ENCODE results near the gene ADAMTS6.
A peak's percentile ranks its signal among the peaks of the same experiment; 100 is the strongest.

ADAMTS6 gene

DNA sequence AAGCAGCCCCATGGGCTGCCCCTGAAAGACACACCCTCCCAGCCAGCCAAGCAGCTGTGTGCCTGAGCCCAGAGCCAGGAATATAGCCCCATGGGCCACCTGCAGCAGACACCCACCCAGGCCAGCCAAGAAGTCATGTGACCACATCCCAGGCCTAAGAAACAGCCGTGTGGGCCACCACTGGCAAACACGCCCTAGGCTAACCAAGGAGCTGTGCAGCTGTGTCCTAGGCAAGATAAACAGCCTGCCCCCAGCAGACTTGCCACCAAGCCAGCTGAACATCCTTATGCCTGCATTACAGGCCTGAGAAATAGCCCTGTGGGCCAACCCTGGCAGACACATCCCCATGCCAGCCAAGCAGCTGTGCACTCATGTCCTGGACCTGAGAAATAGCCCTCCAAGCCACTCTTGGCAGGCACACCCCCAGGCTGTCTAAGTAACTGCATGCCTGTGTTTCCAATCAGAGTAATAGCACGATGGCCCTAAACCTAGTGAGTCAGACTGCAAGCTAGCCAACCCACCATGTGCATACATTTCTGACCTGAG lies 143.0 kb downstream of the ADAMTS6 start:
- H3K9ac ChIP-seq (ENCODE audit: low read depth, low read length, poor library complexity) = no peak overlapping the region
- H3K14ac ChIP-seq (ENCODE audit: low read length) = peak overlapping the region; percentile 71
- peak overlapping the region; percentile 66 for H3K4ac ChIP-seq (ENCODE audit: low read length)
- no peak overlapping the region for H4K8ac ChIP-seq (ENCODE audit: low read depth, low read length)
- no peak for DNase-seq (ENCODE audit: low spot score)
- no peak overlapping the region for H3K27ac ChIP-seq (replicated peaks; ENCODE audit: low read length)
- H3K4me3 ChIP-seq (ENCODE audit: low read length in 2 of 2) = no peak overlapping the region
- H3K4me2 ChIP-seq (ENCODE audit: insufficient read depth, low read length, poor library complexity, severe bottlenecking) = no peak overlapping the region
- no peak overlapping the region for H4K91ac ChIP-seq (ENCODE audit: low read depth, low read length, poor library complexity)
- H3K36me3 ChIP-seq (replicated peaks in 1 of 2; ENCODE audit: control insufficient read depth in 2 of 2, insufficient read depth in 2 of 2, low read length in 2 of 2) = no peaks in the 10 kb centered on the region
- peaks cover 0 to 1% of the 10 kb centered on the region in 2 donors for H3K4me1 ChIP-seq (ENCODE audit: control insufficient read depth in 2 of 2, insufficient read depth in 1 of 2, low read depth in 1 of 2, low read length in 2 of 2)
- H3K18ac ChIP-seq (ENCODE audit: low read length) = peak overlapping the region; percentile 92
- H3K27me3 ChIP-seq (ENCODE audit: control insufficient read depth in 3 of 3, insufficient read depth in 3 of 3, low read depth in 1 of 3, low read length in 3 of 3) = no peaks in the 10 kb centered on the region
- no peak overlapping the region for H2AK5ac ChIP-seq (ENCODE audit: low read depth, low read length)
- H2BK5ac ChIP-seq (ENCODE audit: low read length) = peak overlapping the region; percentile 39
- H3K9me3 ChIP-seq (replicated peaks in 1 of 2; ENCODE audit: control insufficient read depth in 2 of 2, insufficient read depth in 1 of 2, low read depth in 1 of 2, low read length in 2 of 2) = peaks cover 3 to 4% of the 10 kb centered on the region in 2 donors
- no peak overlapping the region for H2AFZ ChIP-seq (ENCODE audit: low read length)
- no CpG with 5 or more reads among the region's 3 CpGs for WGBS, 2 donors (ENCODE audit: extremely low coverage in 2 of 2, insufficient read length in 2 of 2, insufficient replicate concordance in 1 of 2)
- no peak overlapping the region for H2BK12ac ChIP-seq (ENCODE audit: low read length)
- peaks cover 5% of the 10 kb centered on the region for H3K79me1 ChIP-seq (ENCODE audit: low read depth, low read length)
- no peak overlapping the region for H2BK15ac ChIP-seq (ENCODE audit: low read length)
- no peak overlapping the region for H2BK120ac ChIP-seq (ENCODE audit: low read depth, low read length)
- peak overlapping the region; percentile 75 for H3K23ac ChIP-seq (ENCODE audit: low read depth, low read length, poor library complexity)

DNA sequence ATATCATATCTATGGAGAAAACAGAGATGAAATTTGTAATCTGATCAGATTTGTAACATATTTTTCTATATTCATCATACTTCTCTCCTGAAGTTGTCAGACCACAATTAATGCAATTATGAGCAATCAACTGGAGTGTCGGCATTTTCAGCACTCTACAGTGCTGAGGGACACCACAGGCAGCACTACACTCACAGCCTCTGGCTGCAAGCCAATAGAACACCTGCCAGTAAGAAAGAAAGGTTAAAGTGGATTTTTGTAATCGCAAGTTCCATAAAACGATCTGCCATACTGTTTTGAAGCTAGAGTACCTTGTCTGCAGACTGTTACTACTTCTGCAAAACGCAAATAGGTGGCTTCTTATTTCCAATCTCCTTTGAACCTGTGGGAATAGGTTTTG lies 147.6 kb downstream of the ADAMTS6 start:
- H3K9ac ChIP-seq (ENCODE audit: low read depth, low read length, poor library complexity) = no peak overlapping the region
- H3K4ac ChIP-seq (ENCODE audit: low read length) = no peak overlapping the region
- H3K9me3 ChIP-seq (replicated peaks in 1 of 2; ENCODE audit: control insufficient read depth in 2 of 2, insufficient read depth in 1 of 2, low read depth in 1 of 2, low read length in 2 of 2) = peaks cover 0 to 3% of the 10 kb centered on the region in 2 donors
- no peak overlapping the region for H2BK15ac ChIP-seq (ENCODE audit: low read length)
- no peak overlapping the region for H3K4me3 ChIP-seq (ENCODE audit: low read length in 2 of 2)
- no peak overlapping the region for H3K23ac ChIP-seq (ENCODE audit: low read depth, low read length, poor library complexity)
- no peak overlapping the region for H4K91ac ChIP-seq (ENCODE audit: low read depth, low read length, poor library complexity)
- H3K27ac ChIP-seq (replicated peaks; ENCODE audit: low read length) = no peak overlapping the region
- no peak overlapping the region for H3K4me2 ChIP-seq (ENCODE audit: insufficient read depth, low read length, poor library complexity, severe bottlenecking)
- H3K79me1 ChIP-seq (ENCODE audit: low read depth, low read length) = peaks cover 5% of the 10 kb centered on the region
- no peak overlapping the region for H3K18ac ChIP-seq (ENCODE audit: low read length)
- no peak overlapping the region for H2BK12ac ChIP-seq (ENCODE audit: low read length)
- no CpG with 5 or more reads among the region's 4 CpGs for WGBS, 2 donors (ENCODE audit: extremely low coverage in 2 of 2, insufficient read length in 2 of 2, insufficient replicate concordance in 1 of 2)
- peaks cover 4% of the 10 kb centered on the region in 2 donors for H3K4me1 ChIP-seq (ENCODE audit: control insufficient read depth in 2 of 2, insufficient read depth in 1 of 2, low read depth in 1 of 2, low read length in 2 of 2)
- H2BK120ac ChIP-seq (ENCODE audit: low read depth, low read length) = no peak overlapping the region
- no peak overlapping the region for H2AFZ ChIP-seq (ENCODE audit: low read length)
- H2BK5ac ChIP-seq (ENCODE audit: low read length) = no peak overlapping the region
- no peak overlapping the region for H2AK5ac ChIP-seq (ENCODE audit: low read depth, low read length)
- no peaks in the 10 kb centered on the region for H3K36me3 ChIP-seq (replicated peaks in 1 of 2; ENCODE audit: control insufficient read depth in 2 of 2, insufficient read depth in 2 of 2, low read length in 2 of 2)
- no peak overlapping the region for H4K8ac ChIP-seq (ENCODE audit: low read depth, low read length)
- no peak overlapping the region for H3K14ac ChIP-seq (ENCODE audit: low read length)
- DNase-seq (ENCODE audit: low spot score) = no peak
- H3K27me3 ChIP-seq (ENCODE audit: control insufficient read depth in 3 of 3, insufficient read depth in 3 of 3, low read depth in 1 of 3, low read length in 3 of 3) = no peaks in the 10 kb centered on the region

DNA sequence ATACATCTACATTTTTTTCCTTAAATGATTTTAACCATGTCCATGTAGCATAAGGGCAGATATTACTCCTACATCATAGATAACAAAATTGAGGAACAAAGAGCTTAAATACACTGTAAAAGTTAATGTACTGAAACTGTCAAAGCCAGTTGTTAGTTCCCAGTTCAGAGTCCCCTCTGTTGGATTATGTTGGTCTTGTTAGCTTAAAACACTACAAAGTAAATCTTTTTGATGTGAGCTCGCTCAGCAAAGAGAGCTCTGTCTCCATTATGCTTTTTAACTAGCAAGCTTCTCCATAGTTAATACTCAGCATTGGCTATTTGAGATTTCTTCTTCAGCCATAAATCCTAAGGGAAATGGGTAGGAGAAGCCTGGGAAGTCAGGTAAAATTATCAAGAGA lies 149.1 kb downstream of the ADAMTS6 start:
- DNase-seq (ENCODE audit: low spot score) = no peak
- WGBS, 2 donors (ENCODE audit: extremely low coverage in 2 of 2, insufficient read length in 2 of 2, insufficient replicate concordance in 1 of 2) = no CpG with 5 or more reads among the region's 1 CpG
- Histone ChIP-seq H4K8ac (ENCODE audit: low read depth, low read length) (no peak overlapping the region), H3K9me3 (replicated peaks in 1 of 2; ENCODE audit: control insufficient read depth in 2 of 2, insufficient read depth in 1 of 2, low read depth in 1 of 2, low read length in 2 of 2) (no peaks in the 10 kb centered on the region), H2BK120ac (ENCODE audit: low read depth, low read length) (no peak overlapping the region), H3K27ac (replicated peaks; ENCODE audit: low read length) (no peak overlapping the region), H2AK5ac (ENCODE audit: low read depth, low read length) (no peak overlapping the region), H3K4me1 (ENCODE audit: control insufficient read depth in 2 of 2, insufficient read depth in 1 of 2, low read depth in 1 of 2, low read length in 2 of 2) (peaks cover 3 to 4% of the 10 kb centered on the region in 2 donors), H3K79me1 (ENCODE audit: low read depth, low read length) (no peaks in the 10 kb centered on the region), H2AFZ (ENCODE audit: low read length) (no peak overlapping the region), H2BK5ac (ENCODE audit: low read length) (no peak overlapping the region), H3K4me2 (ENCODE audit: insufficient read depth, low read length, poor library complexity, severe bottlenecking) (no peak overlapping the region), H2BK15ac (ENCODE audit: low read length) (no peak overlapping the region), H3K4ac (ENCODE audit: low read length) (no peak overlapping the region), H3K23ac (ENCODE audit: low read depth, low read length, poor library complexity) (no peak overlapping the region), H3K4me3 (ENCODE audit: low read length in 2 of 2) (no peak overlapping the region), H3K14ac (ENCODE audit: low read length) (no peak overlapping the region), H3K36me3 (replicated peaks in 1 of 2; ENCODE audit: control insufficient read depth in 2 of 2, insufficient read depth in 2 of 2, low read length in 2 of 2) (no peaks in the 10 kb centered on the region), H2BK12ac (ENCODE audit: low read length) (no peak overlapping the region), H3K27me3 (ENCODE audit: control insufficient read depth in 3 of 3, insufficient read depth in 3 of 3, low read depth in 1 of 3, low read length in 3 of 3) (no peaks in the 10 kb centered on the region), H4K91ac (ENCODE audit: low read depth, low read length, poor library complexity) (no peak overlapping the region), H3K18ac (ENCODE audit: low read length) (no peak overlapping the region), H3K9ac (ENCODE audit: low read depth, low read length, poor library complexity) (no peak overlapping the region)

DNA sequence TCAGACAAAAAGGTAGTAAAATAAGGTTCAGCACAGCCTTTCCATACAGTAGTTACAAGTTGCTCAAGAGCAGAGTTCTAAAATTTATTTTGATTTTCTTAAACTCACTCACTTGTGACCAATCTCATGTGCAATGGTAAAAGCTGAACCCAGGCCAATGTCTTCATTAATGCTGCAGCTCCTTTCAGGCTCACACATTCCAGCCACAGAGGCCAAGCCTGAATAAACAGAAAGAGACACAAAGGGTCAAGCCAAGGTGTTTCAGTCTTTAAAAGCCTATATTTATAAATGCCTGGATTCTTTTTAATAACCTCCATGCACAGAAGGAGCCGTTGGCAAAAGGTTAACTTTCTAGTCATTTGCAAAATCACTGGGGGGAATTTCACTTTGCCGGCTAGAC lies 152.5 kb downstream of the ADAMTS6 start:
- H3K18ac ChIP-seq (ENCODE audit: low read length) = no peak overlapping the region
- no peak overlapping the region for H4K91ac ChIP-seq (ENCODE audit: low read depth, low read length, poor library complexity)
- H4K8ac ChIP-seq (ENCODE audit: low read depth, low read length) = no peak overlapping the region
- no peak overlapping the region for H3K4ac ChIP-seq (ENCODE audit: low read length)
- peaks cover 4 to 7% of the 10 kb centered on the region in 2 donors for H3K4me1 ChIP-seq (ENCODE audit: control insufficient read depth in 2 of 2, insufficient read depth in 1 of 2, low read depth in 1 of 2, low read length in 2 of 2)
- no peak overlapping the region for H3K14ac ChIP-seq (ENCODE audit: low read length)
- no peaks in the 10 kb centered on the region for H3K36me3 ChIP-seq (replicated peaks in 1 of 2; ENCODE audit: control insufficient read depth in 2 of 2, insufficient read depth in 2 of 2, low read length in 2 of 2)
- H3K27ac ChIP-seq (replicated peaks; ENCODE audit: low read length) = no peak overlapping the region
- H2BK12ac ChIP-seq (ENCODE audit: low read length) = no peak overlapping the region
- H3K4me3 ChIP-seq (ENCODE audit: low read length in 2 of 2) = no peak overlapping the region
- no peaks in the 10 kb centered on the region for H3K27me3 ChIP-seq (ENCODE audit: control insufficient read depth in 3 of 3, insufficient read depth in 3 of 3, low read depth in 1 of 3, low read length in 3 of 3)
- H2BK120ac ChIP-seq (ENCODE audit: low read depth, low read length) = no peak overlapping the region
- no peak overlapping the region for H2AFZ ChIP-seq (ENCODE audit: low read length)
- H3K9me3 ChIP-seq (replicated peaks in 1 of 2; ENCODE audit: control insufficient read depth in 2 of 2, insufficient read depth in 1 of 2, low read depth in 1 of 2, low read length in 2 of 2) = no peaks in the 10 kb centered on the region
- DNase-seq (ENCODE audit: low spot score) = peak; percentile 15
- H3K79me1 ChIP-seq (ENCODE audit: low read depth, low read length) = no peaks in the 10 kb centered on the region
- no peak overlapping the region for H2BK5ac ChIP-seq (ENCODE audit: low read length)
- H3K9ac ChIP-seq (ENCODE audit: low read depth, low read length, poor library complexity) = no peak overlapping the region
- no peak overlapping the region for H2AK5ac ChIP-seq (ENCODE audit: low read depth, low read length)
- no CpG with 5 or more reads among the region's 2 CpGs for WGBS, 2 donors (ENCODE audit: extremely low coverage in 2 of 2, insufficient read length in 2 of 2, insufficient replicate concordance in 1 of 2)
- H2BK15ac ChIP-seq (ENCODE audit: low read length) = no peak overlapping the region
- H3K23ac ChIP-seq (ENCODE audit: low read depth, low read length, poor library complexity) = no peak overlapping the region
- H3K4me2 ChIP-seq (ENCODE audit: insufficient read depth, low read length, poor library complexity, severe bottlenecking) = no peak overlapping the region
